GM10847 (cell line): Measurements from ENCODE around the gene DNAJC7.
A peak's percentile ranks its signal among the peaks of the same experiment; 100 is the strongest.

Experiments used
- POLR2A ChIP-seq: IDR thresholded peaks from 2 replicates; pipeline ENCODE4 v1.6.1; 2011; ENCODE audit not compliant: insufficient read length; ENCODE audit errors: extremely low read depth

Gene DNAJC7

GRCh38 chr17:41930009-41930832 is 87.0 kb downstream of the DNAJC7 start, which contains the start of gene ODAD4:
Gene ODAD4, plus strand, starts transcription at chr17:41930617. Its CDS starts 107 bp downstream, at chr17:41930724.
- peak; percentile 90 for TF ChIP-seq POLR2A

DNA sequence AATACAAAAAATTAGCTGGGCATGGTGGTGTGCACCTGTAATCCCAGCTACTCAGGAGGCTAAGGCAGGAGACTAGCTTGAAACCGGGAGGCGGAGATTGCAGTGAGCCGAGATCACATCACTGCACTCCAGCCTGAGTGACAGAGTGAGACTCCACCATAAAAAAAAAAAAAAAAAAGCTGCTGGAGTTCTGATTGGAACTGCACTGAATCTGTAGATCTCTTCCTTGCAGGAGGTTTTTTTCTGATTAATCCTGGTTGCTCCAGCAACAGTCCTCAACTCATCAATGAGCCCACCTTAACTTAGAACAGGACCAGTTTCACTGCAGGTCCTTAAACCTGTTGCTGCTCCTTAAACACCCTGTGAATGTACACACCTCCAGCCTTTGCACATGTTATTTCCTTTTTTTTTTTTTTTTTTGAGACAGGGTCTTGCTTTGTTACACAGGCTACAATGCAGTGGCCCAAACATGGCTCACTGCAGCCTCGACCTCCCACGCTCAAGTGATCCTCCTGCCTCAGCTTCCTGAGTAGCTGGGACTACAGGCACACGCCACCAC is 88.5 kb downstream of the DNAJC7 start:
- TF ChIP-seq POLR2A, result no peak
